IMR-90 (cell line): ENCODE data around the gene CMIP. TPM values are rescaled to one million over a fixed set of nuclear protein-coding genes. Genes with fewer than 3 reads are reported as not detected.

ENCODE experiments used
- ATAC-seq: fragments of 200-7000 bp; cut with Tn5 transposase; 2 replicates; pipeline ENCODE4 v1.9.1; 2020; ENCODE audit warnings: low read depth, mild to moderate bottlenecking, moderate library complexity
- BruUV-seq: library from RNA; stranded (reverse); fragments of 400-500 nt; replicated peaks from 2 replicates; lab custom pipeline; 2021; lab: Mats Ljungman, UMichigan
- CTCF ChIA-PET: fragments of 300-600 bp; formaldehyde crosslinking; extraction: SDS; loops from one replicate; lab custom pipeline; 2021; ENCODE audit warnings: antibody characterized with exemption; lab: Yijun Ruan, JAX
- POLR2A ChIA-PET: fragments of 300-600 bp; sonication (Branson Sonifier 250); formaldehyde crosslinking; loops from one replicate; lab custom pipeline; 2022; ENCODE audit warnings: antibody characterized with exemption; ENCODE audit not compliant: unreplicated experiment; lab: Charles Lee
- DNase-seq: peaks from one replicate; pipeline ENCODE4 v3.0.0; 2013
- H2AFZ ChIP-seq: replicated peaks from 2 replicates; pipeline ENCODE3; 2013; ENCODE audit warnings: low read length, mild to moderate bottlenecking; ENCODE audit not compliant: poor library complexity
- H2AK5ac ChIP-seq: 2 replicates; pipeline ENCODE4 v1.6.1; 2013; ENCODE audit warnings: low read depth, low read length, inconsistent platforms
- H2AK9ac ChIP-seq: replicated peaks from 2 replicates; pipeline ENCODE3; 2013; ENCODE audit warnings: mild to moderate bottlenecking, low read depth, low read length, moderate library complexity; ENCODE audit not compliant: poor library complexity
- H2BK120ac ChIP-seq: 2 replicates; pipeline ENCODE4 v1.6.1; 2013; ENCODE audit warnings: low read depth, low read length, inconsistent platforms
- H2BK15ac ChIP-seq: 3 replicates; pipeline ENCODE4 v1.6.1; 2013; ENCODE audit warnings: low read depth, low read length, inconsistent platforms
- H2BK20ac ChIP-seq: 2 replicates; pipeline ENCODE4 v1.6.1; 2013; ENCODE audit warnings: low read depth, mild to moderate bottlenecking, inconsistent platforms, low read length, moderate library complexity
- H2BK5ac ChIP-seq: 2 replicates; pipeline ENCODE4 v1.6.1; 2013; ENCODE audit warnings: mild to moderate bottlenecking, low read depth, low read length, inconsistent platforms; ENCODE audit not compliant: poor library complexity, severe bottlenecking
- H3K14ac ChIP-seq: replicated peaks from 2 replicates; pipeline ENCODE4 v1.6.1; 2013; ENCODE audit warnings: low read depth, low read length, inconsistent platforms
- H3K18ac ChIP-seq: 2 replicates; pipeline ENCODE4 v1.6.1; 2013; ENCODE audit warnings: low read depth, low read length, control low read depth
- H3K23ac ChIP-seq: 2 replicates; pipeline ENCODE4 v1.6.1; 2013; ENCODE audit warnings: low read depth, low read length, inconsistent platforms
- H3K27ac ChIP-seq: 2 replicates; pipeline ENCODE4 v1.5.1; 2013; ENCODE audit warnings: mild to moderate bottlenecking, control low read depth, low read length; ENCODE audit not compliant: insufficient read depth
- H3K27me3 ChIP-seq: 2 replicates; pipeline ENCODE4 v1.6.1; 2013; ENCODE audit warnings: low read length; ENCODE audit not compliant: control insufficient read depth, insufficient read depth
- H3K36me3 ChIP-seq: 2 replicates; pipeline ENCODE4 v1.6.1; 2013; ENCODE audit warnings: low read length, mixed read lengths; ENCODE audit not compliant: control insufficient read depth, insufficient read depth
- H3K4ac ChIP-seq: 2 replicates; pipeline ENCODE4 v1.6.1; 2013; ENCODE audit warnings: low read depth, low read length, inconsistent platforms
- H3K4me1 ChIP-seq: 2 replicates; pipeline ENCODE4 v1.6.1; 2013; ENCODE audit warnings: low read length, mixed read lengths; ENCODE audit not compliant: control insufficient read depth, insufficient read depth
- H3K4me2 ChIP-seq: 2 replicates; pipeline ENCODE4 v1.6.1; 2013; ENCODE audit warnings: low read depth, mild to moderate bottlenecking, control low read depth, low read length, moderate library complexity
- H3K4me3 ChIP-seq: 2 replicates; pipeline ENCODE4 v1.5.1; 2013; ENCODE audit warnings: low read depth, mild to moderate bottlenecking, control low read depth, low read length, moderate library complexity; ENCODE audit not compliant: insufficient read depth
- H3K56ac ChIP-seq: 2 replicates; pipeline ENCODE4 v1.6.1; 2013; ENCODE audit warnings: low read length, inconsistent platforms; ENCODE audit not compliant: insufficient read depth; ENCODE audit errors: extremely low read depth
- H3K79me1 ChIP-seq, 2 experiments: 2 replicates each; pipeline ENCODE4 v1.6.1; 2013; ENCODE audit warnings: low read length in 2 of 2, inconsistent platforms in 1 of 2, low read depth in 1 of 2
- H3K9ac ChIP-seq: 2 replicates; pipeline ENCODE4 v1.6.1; 2013; ENCODE audit warnings: low read depth, low read length, control low read depth
- H3K9me1 ChIP-seq: 2 replicates; pipeline ENCODE4 v1.6.1; 2013; ENCODE audit warnings: low read length, inconsistent platforms; ENCODE audit not compliant: insufficient read depth
- H3K9me3 ChIP-seq: 2 replicates; pipeline ENCODE4 v1.6.1; 2013; ENCODE audit warnings: low read length; ENCODE audit not compliant: control insufficient read depth, insufficient read depth
- H4K20me1 ChIP-seq: 2 replicates; pipeline ENCODE4 v1.6.1; 2013; ENCODE audit warnings: low read length, inconsistent platforms; ENCODE audit not compliant: insufficient read depth
- H4K5ac ChIP-seq: 2 replicates; pipeline ENCODE4 v1.6.1; 2013; ENCODE audit warnings: mild to moderate bottlenecking, low read depth, low read length, control low read depth
- H4K8ac ChIP-seq, 2 experiments: 2 replicates each; pipeline ENCODE4 v1.6.1; 2013; ENCODE audit warnings: low read depth in 2 of 2, low read length in 2 of 2, control low read depth in 1 of 2, inconsistent platforms in 1 of 2
- H4K91ac ChIP-seq: 2 replicates; pipeline ENCODE4 v1.6.1; 2013; ENCODE audit warnings: low read depth, low read length, inconsistent platforms; ENCODE audit not compliant: insufficient read depth
- CEBPB ChIP-seq: IDR thresholded peaks from 2 replicates; pipeline ENCODE4 v1.6.1; 2012; ENCODE audit warnings: low read depth, low read length, improper control_type of control experiment
- CTCF ChIP-seq: conservative IDR thresholded peaks from 2 replicates; pipeline ENCODE4 v1.5.1; 2012; ENCODE audit warnings: mild to moderate bottlenecking, low read depth, low read length, improper control_type of control experiment
- MAZ ChIP-seq: IDR thresholded peaks from 2 replicates; pipeline ENCODE4 v1.6.1; 2012; ENCODE audit warnings: low read depth, mild to moderate bottlenecking, low read length, improper control_type of control experiment, moderate library complexity, borderline replicate concordance
- USF2 ChIP-seq: fragments of 150-350 bp; IDR thresholded peaks from 2 replicates; pipeline ENCODE4 v1.6.1; 2017; ENCODE audit warnings: mild to moderate bottlenecking, antibody characterized with exemption, low read length, low read depth
- WGBS, 2 experiments: methylation state at CpG; one replicate each; pipeline versions ENCODE4 v1.1.5 to v1.1.7; 2013; ENCODE audit warnings: missing lambda C conversion rate in 2 of 2; ENCODE audit not compliant: insufficient read length in 1 of 2; ENCODE audit errors: extremely low coverage in 2 of 2; 5-methylcytosine and 5-hydroxymethylcytosine counted together
- dilution Hi-C: fragments of 300-500 bp; cut with HindIII; formaldehyde crosslinking; loops from one replicate; pipeline ENCODE4 v1.14.3; 2018; ENCODE audit warnings: low sequenced_read_pairs; ENCODE audit not compliant: unreplicated experiment
- in situ Hi-C: fragments of 300-500 bp; cut with MboI; formaldehyde crosslinking; loops from 3 replicates; pipeline ENCODE4 v1.14.3; 2019; ENCODE audit warnings: low sequenced_read_pairs, inconsistent platforms, mixed read lengths
- intact Hi-C: fragments of 100-400 bp; cut with micrococcal nuclease; formaldehyde crosslinking; loops from 2 replicates; pipeline ENCODE4 v1.10.0; 2022
- polyA plus RNA-seq, 3 experiments: library from polyadenylated mRNA; depleted of rRNA; stranded (reverse); fragments of >200 nt; gene quantifications; 2 replicates each; pipeline ENCODE4 v1.2.3, GENCODE V29; 2012; ENCODE audit warnings: low replicate concordance in 1 of 3
- total RNA-seq: library from RNA; depleted of rRNA; stranded (reverse); fragments of >200 nt; gene quantifications from 2 replicates; pipeline ENCODE4 v1.2.3, GENCODE V29; 2012

CMIP gene
- total and polyA plus RNA-seq, 2 of the 4 experiments (the other 2 are of a cell fraction), result 3.2 to 11.6 TPM

GRCh38 chr16:81627729-81628244 is 183.2 kb downstream of the CMIP start:
- Histone ChIP-seq H2BK5ac (no peak overlapping the region), H3K27ac (no peak overlapping the region), H4K8ac (no peak overlapping the region), H2AK9ac (no peak overlapping the region), H3K9me3 (no peaks in the 10 kb centered on the region), H4K5ac (no peak overlapping the region), H3K4me1 (peaks cover 9% of the 10 kb centered on the region), H3K56ac (no peak overlapping the region), H3K36me3 (no peaks in the 10 kb centered on the region), H4K91ac (no peak overlapping the region), H3K18ac (no peak overlapping the region), H2BK15ac (no peak overlapping the region), H3K23ac (no peak overlapping the region), H2BK120ac (no peak overlapping the region), H3K79me1 (peaks cover 7 to 26% of the 10 kb centered on the region in 2 experiments), H3K27me3 (no peaks in the 10 kb centered on the region), H3K4ac (no peak overlapping the region), H2AK5ac (no peak overlapping the region; the same call in 1 of the 2 replicates), H3K9ac (no peak overlapping the region), H4K20me1 (peaks cover 60% of the 10 kb centered on the region; the same call in 1 of the 2 replicates), H3K9me1 (peaks cover 17% of the 10 kb centered on the region; the same call in 1 of the 2 replicates), H3K4me3 (no peak overlapping the region), H3K4me2 (no peak overlapping the region), H3K14ac (no peak overlapping the region), H2BK20ac (no peak overlapping the region), H2AFZ (no peak overlapping the region)
- in situ Hi-C loops (no loop called here), intact Hi-C loops (no loop called here), dilution Hi-C loops (no loop called here)
- ChIA-PET CTCF (no interaction called here), POLR2A (no interaction called here)
- no peak for ATAC-seq
- no TSS peak for BruUV-seq
- no peak for TF ChIP-seq CTCF
- no peak for TF ChIP-seq MAZ
- no peak for TF ChIP-seq CEBPB
- TF ChIP-seq USF2, result no peak
- 100% methylated on average over 1 of the region's 12 CpGs; no CpG with 5 or more reads in 1 of the 2 experiments for whole genome bisulfite sequencing, 2 experiments
- no peak for DNase-seq
